ENCODE results near the gene GVQW3. TPM values are rescaled to one million over a fixed set of nuclear protein-coding genes. Genes with fewer than 3 reads are reported as not detected.

Gene GVQW3
- total RNA-seq, 4 donors from 2014 or later: 0.16 to 0.89 (median 0.81) TPM

- ATAC-seq: no peak
- WGBS, 2 donors (ENCODE audit: low coverage in 1 of 2): 60% methylated on average over 1 of the region's 4 CpGs
- TF ChIP-seq POLR2A (IDR thresholded peaks at IDR 0.05) (no peak), EP300 (IDR thresholded peaks at IDR 0.05) (no peak), POLR2AphosphoS5 (IDR thresholded peaks at IDR 0.05) (no peak)
- TF ChIP-seq, protein P1, sequence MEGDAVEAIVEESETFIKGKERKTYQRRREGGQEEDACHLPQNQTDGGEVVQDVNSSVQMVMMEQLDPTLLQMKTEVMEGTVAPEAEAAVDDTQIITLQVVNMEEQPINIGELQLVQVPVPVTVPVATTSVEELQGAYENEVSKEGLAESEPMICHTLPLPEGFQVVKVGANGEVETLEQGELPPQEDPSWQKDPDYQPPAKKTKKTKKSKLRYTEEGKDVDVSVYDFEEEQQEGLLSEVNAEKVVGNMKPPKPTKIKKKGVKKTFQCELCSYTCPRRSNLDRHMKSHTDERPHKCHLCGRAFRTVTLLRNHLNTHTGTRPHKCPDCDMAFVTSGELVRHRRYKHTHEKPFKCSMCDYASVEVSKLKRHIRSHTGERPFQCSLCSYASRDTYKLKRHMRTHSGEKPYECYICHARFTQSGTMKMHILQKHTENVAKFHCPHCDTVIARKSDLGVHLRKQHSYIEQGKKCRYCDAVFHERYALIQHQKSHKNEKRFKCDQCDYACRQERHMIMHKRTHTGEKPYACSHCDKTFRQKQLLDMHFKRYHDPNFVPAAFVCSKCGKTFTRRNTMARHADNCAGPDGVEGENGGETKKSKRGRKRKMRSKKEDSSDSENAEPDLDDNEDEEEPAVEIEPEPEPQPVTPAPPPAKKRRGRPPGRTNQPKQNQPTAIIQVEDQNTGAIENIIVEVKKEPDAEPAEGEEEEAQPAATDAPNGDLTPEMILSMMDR (IDR thresholded peaks at IDR 0.05): no peak
- Histone ChIP-seq H3K36me3 (no peaks in the 10 kb centered on the region), H3K27ac (peak overlapping the region in 1 of 4 donors; percentile 48), H3K4me3 (no peak overlapping the region), H3K9me3 (no peaks in the 10 kb centered on the region), H3K27me3 (no peaks in the 10 kb centered on the region), H3K4me1 (peaks cover 0 to 7% (median 0%) of the 10 kb centered on the region in 3 donors)
Measured at GRCh38 chr11:76337923-76338322, 43.2 kb upstream of the GVQW3 start.

DNA sequence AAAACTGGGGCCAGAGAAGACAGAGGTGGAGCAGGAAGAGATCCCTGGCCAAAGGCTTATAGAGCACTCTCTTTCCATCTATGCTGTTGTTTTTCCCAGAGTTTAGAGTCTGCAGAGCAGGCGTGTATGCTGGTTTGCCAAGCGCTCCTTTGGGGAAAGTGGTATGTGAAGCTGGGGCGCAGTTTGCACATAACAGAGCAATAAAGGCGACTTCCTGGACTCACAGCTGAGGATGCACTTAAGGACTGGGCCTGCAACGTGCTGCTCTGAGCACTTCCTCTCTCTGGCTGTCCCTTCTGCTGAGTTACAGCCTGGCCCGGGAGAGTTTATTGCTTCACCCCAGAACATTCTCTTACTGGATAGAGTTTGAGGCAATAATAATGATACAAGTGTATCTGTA, 41.9 kb upstream of the GVQW3 start:
- Histone ChIP-seq H3K9me3 (no peaks in the 10 kb centered on the region), H3K27me3 (no peaks in the 10 kb centered on the region), H3K27ac (peak overlapping the region in 3 of 4 donors; percentile 48 to 63 (median 53)), H3K36me3 (no peaks in the 10 kb centered on the region), H3K4me1 (peaks cover 0 to 7% (median 0%) of the 10 kb centered on the region in 3 donors), H3K4me3 (no peak overlapping the region)
- ATAC-seq: peak; percentile 91
- 44 to 51% methylated on average over 4 to 5 of the region's 6 CpGs for WGBS, 2 donors (ENCODE audit: low coverage in 1 of 2)
- TF ChIP-seq EP300 (IDR thresholded peaks at IDR 0.05) (no peak), POLR2AphosphoS5 (IDR thresholded peaks at IDR 0.05) (no peak), POLR2A (IDR thresholded peaks at IDR 0.05) (no peak)
- TF ChIP-seq, protein P1 (IDR thresholded peaks at IDR 0.05): no peak

- no peaks in the 10 kb centered on the region for H3K9me3 ChIP-seq
- H3K36me3 ChIP-seq: peaks cover 0 to 42% of the 10 kb centered on the region in 2 donors
- TF ChIP-seq EP300 (IDR thresholded peaks at IDR 0.05): no peak
- no peak for TF ChIP-seq POLR2AphosphoS5 (IDR thresholded peaks at IDR 0.05)
- TF ChIP-seq, protein P1 (IDR thresholded peaks at IDR 0.05): no peak
- no peak for TF ChIP-seq POLR2A (IDR thresholded peaks at IDR 0.05)
- 48 to 50% methylated on average over 2 of the region's 2 CpGs for WGBS, 2 donors (ENCODE audit: low coverage in 1 of 2)
- H3K27ac ChIP-seq: no peak overlapping the region
- H3K4me1 ChIP-seq: no peaks in the 10 kb centered on the region
- ATAC-seq: no peak
- H3K27me3 ChIP-seq: no peaks in the 10 kb centered on the region
- H3K4me3 ChIP-seq: no peak overlapping the region
Measured at GRCh38 chr11:76347466-76347865, 33.7 kb upstream of the GVQW3 start.

- Histone ChIP-seq H3K4me3 (no peak overlapping the region), H3K4me1 (no peaks in the 10 kb centered on the region), H3K36me3 (peaks cover 0 to 51% of the 10 kb centered on the region in 2 donors), H3K27me3 (no peaks in the 10 kb centered on the region), H3K27ac (no peak overlapping the region), H3K9me3 (no peaks in the 10 kb centered on the region)
- ATAC-seq: no peak
- 83 to 91% methylated on average over 2 to 3 of the region's 3 CpGs for WGBS, 2 donors (ENCODE audit: low coverage in 1 of 2)
- TF ChIP-seq EP300 (IDR thresholded peaks at IDR 0.05): no peak
- TF ChIP-seq, protein P1 (IDR thresholded peaks at IDR 0.05): no peak
- no peak for TF ChIP-seq POLR2AphosphoS5 (IDR thresholded peaks at IDR 0.05)
- no peak for TF ChIP-seq POLR2A (IDR thresholded peaks at IDR 0.05)
Measured at GRCh38 chr11:76348348-76348747, 32.8 kb upstream of the GVQW3 start.

DNA sequence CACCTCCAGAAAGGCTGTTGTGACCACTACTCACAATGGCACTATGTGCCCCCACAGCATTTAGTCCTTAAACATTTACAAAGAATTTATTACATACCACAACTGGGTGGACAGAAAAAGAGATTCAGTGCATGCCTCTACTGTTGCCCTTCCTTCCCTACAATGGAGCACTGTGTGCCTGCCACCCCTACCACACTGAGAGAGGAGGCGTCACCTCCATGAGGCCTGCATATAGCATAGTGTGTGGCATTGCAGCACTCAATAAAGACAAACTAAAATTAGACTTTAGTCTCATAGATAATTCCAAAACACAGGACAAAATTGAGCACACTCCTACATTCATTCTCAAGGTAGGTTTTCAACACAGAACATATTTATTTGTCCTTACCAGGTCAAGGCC, 26.0 kb upstream of the GVQW3 start:
- Histone ChIP-seq H3K36me3 (peaks cover 2 to 84% of the 10 kb centered on the region in 2 donors), H3K4me1 (no peaks in the 10 kb centered on the region), H3K27me3 (no peaks in the 10 kb centered on the region), H3K4me3 (no peak overlapping the region), H3K9me3 (no peaks in the 10 kb centered on the region), H3K27ac (no peak overlapping the region)
- TF ChIP-seq POLR2A (IDR thresholded peaks at IDR 0.05) (no peak), POLR2AphosphoS5 (IDR thresholded peaks at IDR 0.05) (no peak), EP300 (IDR thresholded peaks at IDR 0.05) (no peak)
- TF ChIP-seq, protein P1 (IDR thresholded peaks at IDR 0.05): no peak
- 100% methylated on average over 1 of the region's 1 CpG for WGBS, 2 donors (ENCODE audit: low coverage in 1 of 2)
- no peak for ATAC-seq
